ENCODE data around the gene MED19. TPM values are rescaled to one million over a fixed set of nuclear protein-coding genes. Genes with fewer than 3 reads are reported as not detected.
A peak's percentile ranks its signal among the peaks of the same experiment; 100 is the strongest.
"Not testable (repeated sequence)": the region's sequence is repeated elsewhere in the genome, so short reads cannot be mapped to it uniquely, and the experiment has no call there.

Gene MED19, protein sequence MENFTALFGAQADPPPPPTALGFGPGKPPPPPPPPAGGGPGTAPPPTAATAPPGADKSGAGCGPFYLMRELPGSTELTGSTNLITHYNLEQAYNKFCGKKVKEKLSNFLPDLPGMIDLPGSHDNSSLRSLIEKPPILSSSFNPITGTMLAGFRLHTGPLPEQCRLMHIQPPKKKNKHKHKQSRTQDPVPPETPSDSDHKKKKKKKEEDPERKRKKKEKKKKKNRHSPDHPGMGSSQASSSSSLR
- polyA plus RNA-seq (ENCODE audit: insufficient read length): 13.3 TPM

- DNase-seq: no peak
Observed at GRCh38 chr11:57711414-57712255, at the start of gene MED19. Gene MED19 (minus strand): TSS chr11:57712215. CDS start chr11:57712179, 36 bp downstream.

DNA sequence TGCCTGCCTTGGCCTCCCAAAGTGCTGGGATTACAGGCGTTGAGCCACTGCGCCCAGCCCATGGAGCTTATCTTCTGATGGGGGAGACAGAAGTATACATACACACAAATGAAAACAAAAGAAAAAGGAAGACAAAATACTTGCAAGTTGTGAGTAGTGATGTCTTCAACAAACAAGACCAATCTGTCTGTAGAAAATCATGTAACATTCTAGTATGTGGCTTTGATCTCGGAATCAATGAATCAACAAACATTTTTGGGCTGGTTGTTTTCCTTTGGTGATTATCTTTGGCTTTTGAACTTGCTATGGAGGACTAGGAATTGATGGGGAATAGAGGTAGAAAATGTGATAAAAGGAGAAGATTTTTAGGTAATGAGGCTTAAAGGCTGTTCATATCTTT lies 46.2 kb upstream of the MED19 start:
- DNase-seq: no peak

GRCh38 chr11:57752954-57753353 lies 40.9 kb upstream of the MED19 start:
- DNase-seq: no peak

DNA sequence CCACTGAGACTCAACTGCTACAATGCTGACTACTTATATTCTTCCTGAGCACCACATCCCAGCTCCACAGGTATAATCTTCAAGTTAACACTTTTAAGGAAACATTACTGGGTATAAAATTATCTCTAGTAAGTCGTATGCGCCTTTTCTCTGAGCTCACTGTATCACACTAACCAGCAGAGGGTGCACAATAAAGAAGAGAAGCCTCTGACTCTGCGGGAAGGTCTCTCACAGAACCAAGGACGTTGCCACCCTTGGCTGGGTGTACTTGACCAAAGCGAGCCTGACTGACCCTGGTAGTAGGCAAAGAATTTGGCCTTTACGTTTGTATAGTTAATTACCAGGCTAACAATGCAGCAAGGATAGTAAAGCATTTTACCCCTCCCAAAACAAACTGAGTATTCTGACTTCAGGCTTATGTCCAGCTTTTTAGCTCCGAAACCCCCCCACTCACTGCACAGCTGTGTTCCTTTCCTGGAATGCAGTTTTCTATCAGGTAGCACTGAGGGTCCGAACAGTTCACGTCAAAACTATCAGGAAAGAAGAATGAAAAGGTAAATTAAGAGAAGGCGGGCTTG lies 39.8 kb upstream of the MED19 start, which contains the start of gene BTBD18:
Gene BTBD18, minus strand, starts transcription at position 144 of the 578 bp plus-strand sequence. CDS start 631 bp downstream, outside the sequence.
- DNase-seq: no peak

GRCh38 chr11:57751176-57751575 lies 39.2 kb upstream of the MED19 start:
- no peak for DNase-seq

- DNase-seq: no peak
Observed at GRCh38 chr11:57746920-57747319, 34.9 kb upstream of the MED19 start.

GRCh38 chr11:57745206-57745605 lies 33.2 kb upstream of the MED19 start:
- no peak for DNase-seq

DNA sequence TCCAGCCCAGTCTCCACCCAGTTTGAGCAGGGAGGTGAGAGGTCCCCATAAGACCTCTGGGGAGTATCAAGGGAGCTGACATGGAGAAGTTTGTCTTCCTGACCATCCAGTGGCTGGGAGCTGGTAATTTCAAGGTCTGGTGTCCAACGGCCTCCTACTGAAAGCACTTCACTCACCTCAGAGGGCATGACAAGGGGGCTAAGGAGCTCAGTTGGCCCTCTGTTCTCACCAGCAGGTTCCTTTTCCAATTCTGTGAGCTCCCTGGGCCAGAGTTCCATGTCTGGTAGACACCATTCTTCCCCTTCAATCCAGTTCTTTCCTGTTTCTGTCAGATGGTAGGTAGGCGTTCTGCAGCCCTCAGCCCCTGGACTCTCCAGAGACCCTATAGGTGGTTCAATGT lies 32.3 kb upstream of the MED19 start:
- no peak for DNase-seq

GRCh38 chr11:57742087-57742452 lies 30.1 kb upstream of the MED19 start:
- no peak for DNase-seq

DNA sequence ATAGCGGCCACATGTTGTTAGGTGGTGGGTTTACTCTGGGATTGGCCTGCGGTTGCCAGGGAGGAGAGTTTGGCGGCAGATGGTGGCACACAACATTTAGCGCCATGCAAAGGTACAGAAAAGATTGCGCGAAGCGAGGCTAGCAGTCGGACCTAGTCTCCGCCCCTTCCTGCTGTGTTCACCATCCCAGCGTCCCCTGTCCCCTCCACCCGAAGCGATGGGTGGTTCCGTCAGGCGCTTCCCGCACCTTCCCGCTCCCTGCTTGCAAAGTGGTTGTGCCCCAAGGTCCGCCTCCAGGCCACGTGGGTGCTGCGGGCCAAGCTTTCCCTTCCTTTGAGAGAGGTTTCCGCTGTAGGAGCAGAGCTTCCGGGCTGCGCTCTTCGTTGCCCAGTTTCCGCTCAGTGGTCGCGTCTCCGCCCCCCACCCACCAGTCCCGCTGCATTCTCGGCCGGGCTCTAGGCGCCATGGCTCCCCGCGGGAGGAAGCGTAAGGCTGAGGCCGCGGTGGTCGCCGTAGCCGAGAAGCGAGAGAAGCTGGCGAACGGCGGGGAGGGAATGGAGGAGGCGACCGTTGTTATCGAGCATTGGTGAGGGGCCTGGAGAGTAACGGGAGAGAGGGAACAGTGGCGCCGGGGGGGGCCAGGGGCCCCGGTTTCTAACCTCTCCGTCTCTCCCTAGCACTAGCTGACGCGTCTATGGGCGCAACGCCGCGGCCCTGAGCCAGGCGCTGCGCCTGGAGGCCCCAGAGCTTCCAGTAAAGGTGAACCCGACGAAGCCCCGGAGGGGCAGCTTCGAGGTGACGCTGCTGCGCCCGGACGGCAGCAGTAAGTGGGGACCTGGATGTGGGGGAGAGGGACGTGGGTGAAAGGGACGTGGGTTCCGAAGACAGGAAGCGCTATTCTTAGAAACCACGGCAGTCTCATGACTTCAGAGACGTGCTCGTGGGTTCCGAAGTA lies 29.4 kb upstream of the MED19 start, which contains the start of gene SELENOH:
Gene SELENOH, plus strand, starts transcription at position 360 of the 955 bp plus-strand sequence. Its CDS starts 105 bp downstream, at position 465.
- DNase-seq: peak; percentile 96

GRCh38 chr11:57735619-57736298 lies 23.7 kb upstream of the MED19 start:
- no peak for DNase-seq

DNA sequence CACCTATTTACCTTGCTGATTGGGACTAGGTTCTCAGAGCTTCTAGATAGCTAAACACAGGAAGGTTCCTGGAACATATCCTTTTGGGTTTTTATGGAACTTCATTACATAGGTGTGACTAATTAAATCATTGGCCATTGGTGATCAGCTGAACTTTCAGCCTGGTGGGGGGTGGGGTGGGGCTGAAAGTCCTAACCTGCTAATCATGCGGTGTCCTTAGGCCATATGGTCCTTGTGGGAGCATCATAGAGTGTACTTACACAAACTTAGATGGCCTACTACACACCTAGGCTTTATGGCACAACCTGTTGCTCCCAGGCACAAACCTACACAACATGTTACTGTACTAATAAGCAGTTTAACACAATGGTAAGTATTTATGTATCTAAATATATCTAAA lies 20.6 kb upstream of the MED19 start:
- no peak for DNase-seq

- DNase-seq: no peak
Observed at GRCh38 chr11:57729479-57729878, 17.5 kb upstream of the MED19 start.

DNA sequence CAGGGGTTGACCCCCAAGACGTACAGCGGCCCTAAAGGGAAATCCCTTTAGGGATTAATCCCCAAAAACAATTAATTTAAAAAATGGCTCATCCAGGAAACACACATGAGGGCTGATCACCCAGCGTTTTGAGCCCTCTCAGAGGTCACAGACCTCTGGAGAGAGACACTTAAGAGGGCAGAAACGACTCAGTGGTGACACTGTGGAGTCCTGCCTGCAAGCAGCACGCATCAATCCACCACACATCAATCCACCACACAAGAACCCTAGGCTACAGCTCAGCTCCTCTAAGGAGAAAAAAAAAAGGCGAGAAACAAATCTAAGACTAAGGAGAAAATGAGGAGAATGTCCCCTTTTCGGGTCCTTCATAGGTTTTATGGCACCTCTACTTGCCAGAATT lies 16.8 kb upstream of the MED19 start:
- no peak for DNase-seq

DNA sequence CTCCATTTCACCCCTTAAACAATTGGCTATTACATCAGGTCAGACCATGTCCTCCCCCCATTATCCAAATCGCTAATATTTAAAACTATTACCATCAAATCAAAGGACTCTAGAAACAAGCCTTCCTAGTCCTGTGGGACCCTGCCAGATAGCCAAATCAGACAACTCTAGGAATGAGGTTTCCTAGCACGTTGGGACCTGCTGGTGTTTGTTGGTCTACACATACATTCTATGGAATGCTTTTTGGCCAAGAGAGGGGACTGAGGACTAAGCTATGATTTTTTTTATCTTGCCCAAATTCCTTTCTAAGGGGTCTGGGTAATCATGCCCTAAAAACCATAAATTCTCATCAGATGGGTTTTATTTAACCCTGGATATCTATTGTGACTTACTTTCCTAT lies 15.2 kb upstream of the MED19 start:
- DNase-seq: no peak

GRCh38 chr11:57716726-57717125 lies 4.7 kb upstream of the MED19 start:
- not testable (repeated sequence) for DNase-seq

DNA sequence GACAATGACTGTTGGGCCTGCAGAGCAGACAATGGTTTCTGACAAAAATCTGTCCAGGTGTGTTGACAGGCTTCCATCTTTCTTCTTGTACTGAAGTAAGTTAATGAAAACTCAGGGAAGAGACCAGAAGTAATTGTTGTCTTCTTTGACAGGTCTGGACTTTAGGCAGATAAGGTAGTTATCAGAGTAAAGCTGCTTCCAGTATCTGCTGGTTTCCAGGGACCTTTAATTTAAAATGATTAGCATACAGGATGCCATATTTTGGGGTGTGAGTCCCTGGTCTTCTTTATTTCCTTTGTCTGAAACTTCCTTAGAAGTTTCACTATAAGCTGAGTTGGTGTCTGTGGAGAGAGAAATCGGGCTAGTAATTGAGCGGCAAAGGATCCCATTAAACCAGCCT lies 1.8 kb upstream of the MED19 start:
- DNase-seq: no peak

DNA sequence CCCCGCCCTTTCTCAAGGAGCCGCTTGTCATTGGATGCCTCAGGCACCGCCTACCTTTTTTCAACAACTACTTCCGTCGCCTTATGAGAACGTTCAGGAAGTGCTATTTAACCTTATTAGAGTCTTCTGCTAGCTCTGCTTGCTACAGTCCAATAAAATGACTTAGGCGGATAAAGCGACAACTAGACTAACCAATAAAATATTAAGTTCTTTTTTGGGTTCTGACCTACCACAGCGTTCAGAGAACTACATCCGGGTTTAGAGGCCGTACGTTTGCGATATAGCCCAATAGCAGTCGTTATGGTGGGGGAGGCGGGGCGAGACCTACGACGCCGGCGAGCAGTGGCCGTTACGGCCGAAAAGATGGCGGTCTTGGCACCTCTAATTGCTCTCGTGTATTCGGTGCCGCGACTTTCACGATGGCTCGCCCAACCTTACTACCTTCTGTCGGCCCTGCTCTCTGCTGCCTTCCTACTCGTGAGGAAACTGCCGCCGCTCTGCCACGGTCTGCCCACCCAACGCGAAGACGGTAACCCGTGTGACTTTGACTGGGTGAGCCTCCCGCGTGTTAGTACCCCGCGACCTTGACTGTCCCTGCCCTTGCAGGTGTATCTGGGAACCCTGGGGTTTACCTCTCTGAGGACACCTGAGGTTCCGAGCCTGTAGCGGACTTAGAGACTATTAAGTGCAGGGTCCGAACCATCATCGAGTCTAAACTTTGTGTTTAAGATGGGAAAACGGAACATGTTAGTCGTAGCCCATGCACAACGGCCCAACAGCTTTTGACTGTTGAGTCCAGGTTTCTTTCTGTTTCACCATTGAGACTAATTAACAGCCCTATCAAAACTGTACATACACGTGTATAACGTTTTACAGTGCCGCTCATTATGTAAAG lies 488 bp upstream of the MED19 start, which contains the start of gene TMX2:
Gene TMX2, plus strand, starts transcription at position 338 of the 895 bp plus-strand sequence. Its CDS starts 26 bp downstream, at position 364.
- peak; percentile 95 for DNase-seq

- no peak for DNase-seq
Observed at GRCh38 chr11:57709802-57710367, 2.1 kb downstream of the MED19 start.

DNA sequence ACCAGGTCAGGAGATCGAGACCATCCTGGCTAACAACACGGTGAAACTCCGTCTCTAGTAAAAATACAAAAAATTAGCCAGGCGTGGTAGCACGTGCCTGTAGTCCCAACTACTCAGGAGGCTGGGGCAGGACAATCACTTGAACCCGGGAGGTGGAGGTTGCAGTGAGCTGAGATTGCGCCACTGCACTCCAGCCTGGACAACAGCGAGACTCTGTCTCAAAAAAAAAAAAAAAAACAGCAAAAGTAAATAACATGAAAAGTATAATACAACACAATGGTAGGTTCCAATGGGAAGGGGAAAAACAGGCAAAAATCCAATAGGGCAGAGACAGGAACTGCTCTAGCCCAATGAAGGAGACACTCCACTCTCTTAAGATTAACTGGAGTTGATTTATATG lies 6.6 kb downstream of the MED19 start:
- not testable (repeated sequence) for DNase-seq
